Suprapubic skin (tissue), 4 donors: ENCODE measurements around the gene GDF2. TPM values are rescaled to one million over a fixed set of nuclear protein-coding genes. Genes with fewer than 3 reads are reported as not detected.

ENCODE experiments used
- DNase-seq, 2 donors: peaks; one replicate each; pipeline ENCODE4 v3.0.0-alpha.2; 2019; ENCODE audit warnings: low spot score in 2 of 2
- H3K27ac ChIP-seq: fragments of 200-600 bp; sonication (generic); one replicate; pipeline ENCODE4 v1.5.1; 2019
- H3K27me3 ChIP-seq: fragments of 200-600 bp; sonication (generic); one replicate; pipeline ENCODE4 v1.5.1; 2019
- H3K36me3 ChIP-seq: fragments of 200-600 bp; sonication (generic); one replicate; pipeline ENCODE4 v1.5.1; 2019
- H3K4me1 ChIP-seq: fragments of 200-600 bp; sonication (generic); one replicate; pipeline ENCODE4 v1.5.1; 2019
- H3K4me3 ChIP-seq: fragments of 200-600 bp; sonication (generic); one replicate; pipeline ENCODE4 v1.5.1; 2019; ENCODE audit warnings: mild to moderate bottlenecking
- H3K9me3 ChIP-seq: fragments of 200-600 bp; sonication (generic); one replicate; pipeline ENCODE4 v1.5.1; 2019
- EP300 ChIP-seq: sonication (generic); formaldehyde crosslinking; IDR thresholded peaks from one replicate; pipeline ENCODE4 v1.6.1; 2017; ENCODE audit warnings: antibody characterized with exemption
- POLR2A ChIP-seq, 2 donors: fragments of 450-650 bp; IDR thresholded peaks; one replicate each; pipeline ENCODE4 v1.6.1; 2017; ENCODE audit warnings: antibody characterized with exemption in 2 of 2, mild to moderate bottlenecking in 2 of 2, moderate library complexity in 2 of 2
- POLR2AphosphoS5 ChIP-seq, 3 donors: sonication (generic); formaldehyde crosslinking; IDR thresholded peaks; one replicate each; pipeline ENCODE4 v1.6.1; 2017; ENCODE audit warnings: antibody characterized with exemption in 3 of 3
- WGBS: methylation state at CpG from one replicate; pipeline ENCODE4 v1.1.5; 2018; 5-methylcytosine and 5-hydroxymethylcytosine counted together
- total RNA-seq, 4 donors: library from RNA; depleted of rRNA; stranded (reverse); fragments of >200 nt; gene quantifications; one replicate each; pipeline ENCODE4 v1.1.0, GENCODE V29; 2016
- TF ChIP-seq, protein P1 (sequence below), 2 donors: fragments of 200-600 bp in 1 of 2; fragments of 450-650 bp in 1 of 2; sonication (generic) in 1 of 2; IDR thresholded peaks; one replicate each; pipeline ENCODE4 v1.5.1; 2016 to 2019; ENCODE audit warnings: antibody characterized with exemption in 2 of 2, mild to moderate bottlenecking in 1 of 2, moderate library complexity in 1 of 2

GDF2 gene
- total RNA-seq, 4 donors from 2014 or later: not detected

DNA sequence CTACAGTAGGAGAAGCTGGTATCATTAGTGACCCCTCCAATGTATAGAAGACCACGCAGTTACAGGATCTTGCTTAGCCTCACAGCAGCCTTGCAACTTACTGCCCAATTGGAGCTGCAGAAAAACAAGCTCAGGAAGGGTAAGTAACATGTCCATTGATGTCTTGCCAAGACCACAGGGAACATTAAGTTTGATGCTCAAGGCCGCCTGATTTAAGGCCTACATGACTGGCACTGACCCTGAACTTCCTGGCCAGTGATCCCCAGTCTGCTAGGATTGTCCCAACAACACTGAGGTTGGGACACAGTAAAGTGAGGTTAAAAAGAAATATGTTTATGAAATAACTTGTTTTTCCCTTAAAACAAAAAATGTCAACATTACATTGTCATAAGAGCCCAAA, 6.8 kb upstream of the GDF2 start:
- Histone ChIP-seq H3K9me3 (no peaks in the 10 kb centered on the region), H3K27ac (no peak overlapping the region), H3K36me3 (no peaks in the 10 kb centered on the region), H3K4me3 (no peak overlapping the region), H3K27me3 (no peaks in the 10 kb centered on the region), H3K4me1 (peaks cover 10% of the 10 kb centered on the region)
- TF ChIP-seq EP300: no peak
- no peak for TF ChIP-seq POLR2A (IDR thresholded peaks at IDR 0.05)
- no peak for TF ChIP-seq POLR2AphosphoS5 (IDR thresholded peaks at IDR 0.05)
- TF ChIP-seq, protein P1, sequence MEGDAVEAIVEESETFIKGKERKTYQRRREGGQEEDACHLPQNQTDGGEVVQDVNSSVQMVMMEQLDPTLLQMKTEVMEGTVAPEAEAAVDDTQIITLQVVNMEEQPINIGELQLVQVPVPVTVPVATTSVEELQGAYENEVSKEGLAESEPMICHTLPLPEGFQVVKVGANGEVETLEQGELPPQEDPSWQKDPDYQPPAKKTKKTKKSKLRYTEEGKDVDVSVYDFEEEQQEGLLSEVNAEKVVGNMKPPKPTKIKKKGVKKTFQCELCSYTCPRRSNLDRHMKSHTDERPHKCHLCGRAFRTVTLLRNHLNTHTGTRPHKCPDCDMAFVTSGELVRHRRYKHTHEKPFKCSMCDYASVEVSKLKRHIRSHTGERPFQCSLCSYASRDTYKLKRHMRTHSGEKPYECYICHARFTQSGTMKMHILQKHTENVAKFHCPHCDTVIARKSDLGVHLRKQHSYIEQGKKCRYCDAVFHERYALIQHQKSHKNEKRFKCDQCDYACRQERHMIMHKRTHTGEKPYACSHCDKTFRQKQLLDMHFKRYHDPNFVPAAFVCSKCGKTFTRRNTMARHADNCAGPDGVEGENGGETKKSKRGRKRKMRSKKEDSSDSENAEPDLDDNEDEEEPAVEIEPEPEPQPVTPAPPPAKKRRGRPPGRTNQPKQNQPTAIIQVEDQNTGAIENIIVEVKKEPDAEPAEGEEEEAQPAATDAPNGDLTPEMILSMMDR (IDR thresholded peaks at IDR 0.05): no peak
- peak in 1 of 2 donors; percentile 41 for DNase-seq
- WGBS: 80% methylated on average over 2 of the region's 2 CpGs

DNA sequence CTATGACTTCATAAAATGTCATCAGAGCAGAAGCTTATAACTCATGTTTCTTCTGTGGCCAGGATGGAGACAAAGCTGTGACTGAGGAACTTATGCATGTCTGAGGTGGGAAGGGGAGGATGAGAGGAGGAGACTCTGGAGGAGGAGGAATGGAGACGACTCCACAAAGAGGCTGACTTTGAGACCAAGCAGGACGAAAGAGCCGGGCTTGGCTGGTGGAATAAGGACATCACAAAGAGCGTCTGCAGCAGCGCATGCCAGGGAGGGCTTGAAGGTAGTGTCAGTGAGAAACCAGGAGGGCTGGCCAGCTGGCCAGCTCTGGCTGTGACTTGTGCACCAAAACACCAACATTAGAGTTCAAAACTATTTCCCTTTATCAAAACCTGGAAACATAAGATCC, 6.1 kb upstream of the GDF2 start:
- no peaks in the 10 kb centered on the region for H3K36me3 ChIP-seq
- 77% methylated on average over 5 of the region's 5 CpGs for WGBS
- peaks cover 10% of the 10 kb centered on the region for H3K4me1 ChIP-seq
- H3K27ac ChIP-seq: no peak overlapping the region
- TF ChIP-seq POLR2AphosphoS5 (IDR thresholded peaks at IDR 0.05) (no peak), EP300 (no peak), POLR2A (IDR thresholded peaks at IDR 0.05) (no peak)
- TF ChIP-seq, protein P1 (IDR thresholded peaks at IDR 0.05): no peak
- no peaks in the 10 kb centered on the region for H3K9me3 ChIP-seq
- no peaks in the 10 kb centered on the region for H3K27me3 ChIP-seq
- H3K4me3 ChIP-seq: no peak overlapping the region
- DNase-seq: peak in 1 of 2 donors; percentile 5

DNA sequence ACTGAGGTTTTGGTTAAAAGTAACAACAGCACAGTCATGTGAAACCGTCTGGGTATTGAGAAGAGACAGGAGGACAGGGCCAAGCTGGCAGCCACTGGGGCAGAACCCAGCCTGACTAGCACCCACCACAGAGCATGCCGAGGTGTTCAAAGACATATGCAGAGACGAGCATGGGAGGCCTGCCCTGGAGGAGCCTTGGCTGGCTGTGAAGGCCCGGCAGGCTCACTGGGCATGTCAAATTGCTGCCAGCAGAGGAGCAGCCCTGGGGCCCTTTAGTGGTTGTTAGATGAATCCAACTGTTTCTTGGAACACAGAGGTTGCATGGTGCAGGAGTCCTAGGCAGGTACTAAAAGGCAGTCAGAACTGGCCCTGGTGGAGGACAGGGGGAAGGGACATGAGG, 5.0 kb upstream of the GDF2 start:
- DNase-seq: peak; percentile 34 to 47
- peaks cover 2% of the 10 kb centered on the region for H3K4me1 ChIP-seq
- 66% methylated on average over 4 of the region's 4 CpGs for WGBS
- H3K36me3 ChIP-seq: no peaks in the 10 kb centered on the region
- TF ChIP-seq, protein P1 (IDR thresholded peaks at IDR 0.05): no peak
- TF ChIP-seq EP300 (no peak), POLR2A (IDR thresholded peaks at IDR 0.05) (no peak), POLR2AphosphoS5 (IDR thresholded peaks at IDR 0.05) (no peak)
- peaks cover 3% of the 10 kb centered on the region for H3K27me3 ChIP-seq
- H3K9me3 ChIP-seq: no peaks in the 10 kb centered on the region
- H3K27ac ChIP-seq: no peak overlapping the region
- no peak overlapping the region for H3K4me3 ChIP-seq

DNA sequence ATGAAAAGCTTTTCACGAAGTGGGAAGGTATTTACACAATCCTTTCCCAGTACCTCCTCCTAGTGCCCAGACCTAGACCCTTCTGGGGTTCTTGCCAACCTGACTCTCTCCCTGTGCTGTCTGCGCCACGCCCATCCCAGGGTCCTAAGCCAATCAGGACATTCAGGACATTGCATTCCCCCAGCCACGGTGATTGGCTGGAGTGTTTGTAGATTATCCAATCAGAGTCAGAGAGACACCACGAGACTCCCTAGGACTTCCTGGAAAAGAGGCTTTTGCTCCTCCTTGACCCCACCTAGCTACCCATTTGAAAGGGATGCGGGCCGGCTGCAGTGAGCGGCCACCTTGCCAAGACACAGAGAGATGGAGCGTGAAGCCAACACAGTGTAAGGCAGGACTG, 3.5 kb upstream of the GDF2 start:
- Histone ChIP-seq H3K9me3 (no peaks in the 10 kb centered on the region), H3K4me1 (no peaks in the 10 kb centered on the region), H3K27ac (no peak overlapping the region), H3K4me3 (no peak overlapping the region), H3K27me3 (peaks cover 10% of the 10 kb centered on the region), H3K36me3 (no peaks in the 10 kb centered on the region)
- 87% methylated on average over 9 of the region's 9 CpGs for WGBS
- peak; percentile 30 to 37 for DNase-seq
- TF ChIP-seq EP300 (no peak), POLR2A (IDR thresholded peaks at IDR 0.05) (no peak), POLR2AphosphoS5 (IDR thresholded peaks at IDR 0.05) (no peak)
- TF ChIP-seq, protein P1 (IDR thresholded peaks at IDR 0.05): no peak

DNA sequence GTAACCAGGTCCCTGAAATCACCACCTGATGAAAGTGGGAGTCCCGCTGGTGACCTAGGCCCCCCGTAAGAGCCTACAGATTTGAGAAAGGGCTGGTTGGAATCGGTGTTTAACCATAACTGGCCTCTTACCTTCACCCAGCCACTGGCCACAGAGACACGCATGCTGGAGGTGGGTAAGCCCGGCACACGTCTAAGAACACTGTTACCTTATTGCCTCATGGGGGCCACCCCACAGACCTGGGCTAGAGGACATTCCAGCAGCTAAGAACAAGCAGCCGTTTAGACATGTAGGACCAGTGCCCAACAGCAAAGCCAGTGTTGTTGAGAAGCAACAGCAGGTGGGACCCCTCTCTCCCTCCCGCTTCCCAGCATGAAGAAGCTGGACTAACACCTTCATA, 2.5 kb upstream of the GDF2 start:
- Histone ChIP-seq H3K9me3 (no peaks in the 10 kb centered on the region), H3K36me3 (no peaks in the 10 kb centered on the region), H3K4me3 (no peak overlapping the region), H3K27me3 (peaks cover 10% of the 10 kb centered on the region), H3K4me1 (no peaks in the 10 kb centered on the region), H3K27ac (no peak overlapping the region)
- peak in 1 of 2 donors; percentile 26 for DNase-seq
- TF ChIP-seq, protein P1 (IDR thresholded peaks at IDR 0.05): no peak
- no peak for TF ChIP-seq POLR2A (IDR thresholded peaks at IDR 0.05)
- TF ChIP-seq EP300: no peak
- TF ChIP-seq POLR2AphosphoS5 (IDR thresholded peaks at IDR 0.05): no peak
- 86% methylated on average over 7 of the region's 8 CpGs for WGBS
